K562 (cell line): ENCODE results near the gene NAA10. TPM values are rescaled to one million over a fixed set of nuclear protein-coding genes. Genes with fewer than 3 reads are reported as not detected.
A peak's percentile ranks its signal among the peaks of the same experiment; 100 is the strongest.

Experiments
- ATAC-seq: fragments of 200-7000 bp; cut with Tn5 transposase; 3 replicates; pipeline ENCODE4 v1.9.1; 2020; ENCODE audit warnings: moderate library complexity
- BruUV-seq: library from RNA; stranded (reverse); fragments of 400-500 nt; replicated peaks from 2 replicates; lab custom pipeline; 2021; lab: Mats Ljungman, UMichigan
- CTCF ChIA-PET: fragments of 300-600 bp; formaldehyde crosslinking; extraction: SDS; loops from one replicate; lab custom pipeline; 2021; ENCODE audit warnings: low intra/inter-chr PET ratio; lab: Yijun Ruan, JAX
- POLR2A ChIA-PET: fragments of 300-600, 350-650 bp; sonication (Branson Sonifier 250); formaldehyde crosslinking; extraction: SDS; loops from one replicate; lab custom pipeline; 2021; ENCODE audit warnings: antibody characterized with exemption, inconsistent platforms; lab: Yijun Ruan, JAX
- DNase-seq, 4 experiments: peaks; one replicate each; pipeline versions ENCODE4 v3.0.0 to v3.0.0-alpha.2; 2011 to 2018; ENCODE audit warnings: low spot score in 3 of 4, mixed read lengths in 3 of 4; ENCODE audit errors: extremely low read depth in 1 of 4
- FAIRE-seq: peaks from 2 replicates; lab custom pipeline; 2011; peaks lifted over from hg19 to GRCh38; lab: Jason Lieb, UNC
- H2AFZ ChIP-seq: 2 replicates; pipeline ENCODE4 v1.6.0; 2011; ENCODE audit warnings: low read depth, low read length, control low read depth, inconsistent platforms
- H3K27ac ChIP-seq: fragments of 200-600 bp; 3 replicates; pipeline ENCODE4 v1.8.0; 2011; ENCODE audit warnings: low read depth, mild to moderate bottlenecking, control low read depth, inconsistent platforms, low read length, moderate library complexity, mixed read lengths; ENCODE audit errors: extremely low read depth
- H3K27me3 ChIP-seq, 2 experiments: fragments of 300-600 bp in 1 of 2; 2 replicates in 1 of 2; 3 replicates in 1 of 2; pipeline versions ENCODE4 v1.6.0 to v1.8.0; 2011; ENCODE audit warnings: inconsistent platforms in 2 of 2, low read length in 2 of 2, mild to moderate bottlenecking in 1 of 2, mixed read lengths in 1 of 2, moderate library complexity in 1 of 2; ENCODE audit not compliant: control insufficient read depth in 2 of 2, insufficient read depth in 2 of 2
- H3K36me3 ChIP-seq: fragments of 300-600 bp; 3 replicates; pipeline ENCODE4 v1.8.0; 2011; ENCODE audit warnings: mild to moderate bottlenecking, low read length, inconsistent platforms; ENCODE audit not compliant: control insufficient read depth, insufficient read depth
- H3K4me1 ChIP-seq, 2 experiments: fragments of 200-600 bp in 1 of 2; replicated peaks in 1 of 2; 2 replicates in 1 of 2; 3 replicates in 1 of 2; pipeline versions ENCODE4 v1.5.1 to v1.8.0; 2011; ENCODE audit warnings: inconsistent platforms in 2 of 2, low read length in 2 of 2, mild to moderate bottlenecking in 1 of 2, mixed read lengths in 1 of 2, moderate library complexity in 1 of 2; ENCODE audit not compliant: control insufficient read depth in 2 of 2, insufficient read depth in 2 of 2
- H3K4me2 ChIP-seq: 2 replicates; pipeline ENCODE4 v1.6.1; 2011; ENCODE audit warnings: low read length, control low read depth, inconsistent platforms, mixed read lengths; ENCODE audit not compliant: insufficient read depth
- H3K4me3 ChIP-seq: fragments of 200-600 bp; sonication (generic), shearing (Covaris generic); 2 replicates; pipeline ENCODE4 v1.5.1; 2016; ENCODE audit warnings: control low read depth, inconsistent platforms
- H3K79me2 ChIP-seq: fragments of 200-600 bp; 3 replicates; pipeline ENCODE4 v1.8.0; 2011; ENCODE audit warnings: low read length, inconsistent platforms; ENCODE audit not compliant: control insufficient read depth, insufficient read depth
- H3K9ac ChIP-seq, 2 experiments: 2 replicates each; pipeline versions ENCODE4 v1.6.0 to v1.6.1; 2011; ENCODE audit warnings: low read depth in 2 of 2, low read length in 2 of 2, control low read depth in 1 of 2, inconsistent platforms in 1 of 2, mild to moderate bottlenecking in 1 of 2, mixed read lengths in 1 of 2; ENCODE audit not compliant: insufficient read depth in 1 of 2
- H3K9me1 ChIP-seq: one replicate; pipeline ENCODE4 v1.6.0; 2011; ENCODE audit warnings: inconsistent platforms, mild to moderate bottlenecking, low read length, moderate library complexity; ENCODE audit not compliant: control insufficient read depth, insufficient read depth
- H3K9me3 ChIP-seq: replicated peaks from 2 replicates; pipeline ENCODE4 v1.5.1; 2011; ENCODE audit warnings: low read depth, low read length, inconsistent platforms; ENCODE audit not compliant: control insufficient read depth, insufficient read depth
- H4K20me1 ChIP-seq: replicated peaks from 2 replicates; pipeline ENCODE4 v1.6.1; 2011; ENCODE audit warnings: low read length, inconsistent platforms, mixed read lengths; ENCODE audit not compliant: control insufficient read depth, insufficient read depth
- HNRNPL ChIP-seq: fragments of 200-400 bp; formaldehyde crosslinking; IDR thresholded peaks from 2 replicates; pipeline ENCODE4 v1.6.1; 2017; ENCODE audit warnings: low read depth, mild to moderate bottlenecking, low read length
- HSF4 ChIP-seq: fragments of 250-450 bp; sonication (Bioruptor Pico); IDR thresholded peaks from 2 replicates; pipeline ENCODE4 v2.1.2; 2022; ENCODE audit warnings: mild to moderate bottlenecking, moderate library complexity, borderline replicate concordance
- IFI16 ChIP-seq: fragments of 250-450 bp; sonication (Bioruptor Pico); IDR thresholded peaks from 2 replicates; pipeline ENCODE4 v2.1.2; 2022; ENCODE audit warnings: mild to moderate bottlenecking, inconsistent platforms
- KHSRP ChIP-seq: fragments of 450-650 bp; IDR thresholded peaks from 2 replicates; pipeline ENCODE4 v1.6.1; 2017
- POLR2G ChIP-seq: fragments of 200-400 bp; formaldehyde crosslinking; IDR thresholded peaks from 2 replicates; pipeline ENCODE4 v1.6.1; 2017; ENCODE audit warnings: low read depth, mild to moderate bottlenecking, antibody characterized with exemption, low read length, moderate library complexity
- RBFOX2 ChIP-seq: fragments of 200-400 bp; formaldehyde crosslinking; IDR thresholded peaks from 2 replicates; pipeline ENCODE4 v1.6.1; 2017; ENCODE audit warnings: low read depth, mild to moderate bottlenecking, low read length, moderate library complexity
- SMARCB1 ChIP-seq: IDR thresholded peaks from 2 replicates; pipeline ENCODE4 v1.6.1; 2011; ENCODE audit warnings: improper control_type of control experiment, low read depth; ENCODE audit not compliant: insufficient read length
- WGBS: fragments of 100-300 bp; shearing (Covaris generic); methylation state at CpG from one replicate; pipeline ENCODE4 v1.1.6; 2016; ENCODE audit warnings: low coverage, mixed read lengths; ENCODE audit not compliant: insufficient coverage; ENCODE audit errors: missing lambda C conversion rate; 5-methylcytosine and 5-hydroxymethylcytosine counted together
- in situ Hi-C: fragments of 300-500 bp; cut with MboI; formaldehyde crosslinking; loops from 4 replicates; pipeline ENCODE4 v1.15.0; 2018; ENCODE audit warnings: inconsistent platforms, mixed read lengths
- intact Hi-C: fragments of 100-400 bp; cut with micrococcal nuclease; formaldehyde crosslinking; loops from 2 replicates; pipeline ENCODE4 v1.14.2; 2022
- polyA plus RNA-seq, 8 experiments: library from polyadenylated mRNA; depleted of rRNA in 4 of 8; stranded (reverse) in 5 of 8; unstranded in 3 of 8; fragments of >200 nt; fragmentation: Nextera tagmentation in 2 of 8; fragmentation: Illumina TruSeq in 1 of 8; extraction: Ambion mirVana in 2 of 8; extraction: Trizol in 1 of 8; gene quantifications; 2 replicates each; pipeline versions ENCODE4 v1.2.1 to v1.2.3, GENCODE V29; 2011 to 2014; ENCODE audit warnings: inconsistent platforms in 1 of 8, missing spikeins in 1 of 8
- total RNA-seq, 7 experiments: library from RNA; depleted of rRNA in 6 of 7; stranded (reverse); fragments of >200 nt in 6 of 7; fragmentation: Illumina TruSeq in 2 of 7; extraction: Trizol in 2 of 7; gene quantifications; 2 replicates each; pipeline versions ENCODE4 v1.2.1 to v1.2.3, GENCODE V29; 2011 to 2021; ENCODE audit warnings: low replicate concordance in 1 of 7
- TF ChIP-seq, protein P1 (sequence below): sonication (generic); formaldehyde crosslinking; IDR thresholded peaks from 2 replicates; pipeline ENCODE4 v1.8.1; 2022; ENCODE audit warnings: missing genetic modification reagents
- TF ChIP-seq, protein P2 (sequence below), 2 experiments: fragments of 450-650 bp; IDR thresholded peaks; 2 replicates each; pipeline ENCODE4 v1.6.1; 2016; ENCODE audit warnings: mild to moderate bottlenecking in 2 of 2, borderline replicate concordance in 1 of 2, low read depth in 1 of 2, moderate library complexity in 1 of 2
- TF ChIP-seq, protein P3 (sequence below): IDR thresholded peaks from 2 replicates; pipeline ENCODE4 v1.6.1; 2011; ENCODE audit not compliant: insufficient read length; ENCODE audit errors: extremely low read depth

NAA10 gene
- total and polyA plus RNA-seq, 9 of the 15 experiments (the other 6 are each of a cell fraction or from before 2014, with no cell fraction given), result 11.1 to 250 (median 134) TPM

DNA sequence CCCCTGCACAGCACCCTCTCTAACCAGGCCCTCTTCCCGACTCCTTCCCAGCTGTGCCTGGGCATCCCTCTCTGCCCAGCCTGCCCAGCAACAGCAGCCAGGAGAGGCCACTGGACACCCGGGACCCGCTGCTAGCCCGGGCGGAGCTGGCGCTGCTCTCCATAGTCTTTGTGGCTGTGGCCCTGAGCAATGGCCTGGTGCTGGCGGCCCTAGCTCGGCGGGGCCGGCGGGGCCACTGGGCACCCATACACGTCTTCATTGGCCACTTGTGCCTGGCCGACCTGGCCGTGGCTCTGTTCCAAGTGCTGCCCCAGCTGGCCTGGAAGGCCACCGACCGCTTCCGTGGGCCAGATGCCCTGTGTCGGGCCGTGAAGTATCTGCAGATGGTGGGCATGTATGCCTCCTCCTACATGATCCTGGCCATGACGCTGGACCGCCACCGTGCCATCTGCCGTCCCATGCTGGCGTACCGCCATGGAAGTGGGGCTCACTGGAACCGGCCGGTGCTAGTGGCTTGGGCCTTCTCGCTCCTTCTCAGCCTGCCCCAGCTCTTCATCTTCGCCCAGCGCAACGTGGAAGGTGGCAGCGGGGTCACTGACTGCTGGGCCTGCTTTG lies 29.2 kb downstream of the NAA10 start:
- in situ Hi-C loops (no loop called here), intact Hi-C loops (no loop called here)
- no peak for ATAC-seq
- H3K36me3 ChIP-seq, result peaks cover 8% of the 10 kb centered on the region; the same call in 1 of the 3 replicates
- peaks cover 5% of the 10 kb centered on the region; the same call in 1 of the 2 replicates for H4K20me1 ChIP-seq
- POLR2A ChIA-PET, result interaction anchor here (0.6 kb wide), 1 partner anchor 20 kb away, joined by 3 read pairs; no protein-coding TSS in a partner anchor
- H3K27ac ChIP-seq, result no peak overlapping the region
- no peak for DNase-seq
- H2AFZ ChIP-seq, result no peak overlapping the region
- WGBS, result 72% methylated on average over 17 of the region's 32 CpGs
- no TSS peak for BruUV-seq
- H3K4me1 ChIP-seq, result peaks cover 15 to 85% of the 10 kb centered on the region in 2 experiments
- no peak overlapping the region for H3K9ac ChIP-seq
- no peak for FAIRE-seq
- no peaks in the 10 kb centered on the region for H3K9me3 ChIP-seq
- CTCF ChIA-PET, result no interaction called here
- no peak overlapping the region for H3K4me2 ChIP-seq
- H3K9me1 ChIP-seq, result no peaks in the 10 kb centered on the region
- H3K79me2 ChIP-seq, result no peaks in the 10 kb centered on the region
- H3K4me3 ChIP-seq, result no peak overlapping the region
- no peaks in the 10 kb centered on the region; a peak in 1 of 5 replicates for H3K27me3 ChIP-seq
- TF ChIP-seq, protein P1, sequence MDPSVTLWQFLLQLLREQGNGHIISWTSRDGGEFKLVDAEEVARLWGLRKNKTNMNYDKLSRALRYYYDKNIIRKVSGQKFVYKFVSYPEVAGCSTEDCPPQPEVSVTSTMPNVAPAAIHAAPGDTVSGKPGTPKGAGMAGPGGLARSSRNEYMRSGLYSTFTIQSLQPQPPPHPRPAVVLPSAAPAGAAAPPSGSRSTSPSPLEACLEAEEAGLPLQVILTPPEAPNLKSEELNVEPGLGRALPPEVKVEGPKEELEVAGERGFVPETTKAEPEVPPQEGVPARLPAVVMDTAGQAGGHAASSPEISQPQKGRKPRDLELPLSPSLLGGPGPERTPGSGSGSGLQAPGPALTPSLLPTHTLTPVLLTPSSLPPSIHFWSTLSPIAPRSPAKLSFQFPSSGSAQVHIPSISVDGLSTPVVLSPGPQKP, result no peak
- TF ChIP-seq IFI16 (no peak), SMARCB1 (no peak), HNRNPL (0 out of 2 replicates have a peak, but pooled peaks have one; percentile 47), RBFOX2 (0 out of 2 replicates have a peak, but pooled peaks have one; percentile 27), POLR2G (peak; percentile 59), HSF4 (CRISPR knock-in tag) (no peak), KHSRP (no peak)
- TF ChIP-seq, protein P2, sequence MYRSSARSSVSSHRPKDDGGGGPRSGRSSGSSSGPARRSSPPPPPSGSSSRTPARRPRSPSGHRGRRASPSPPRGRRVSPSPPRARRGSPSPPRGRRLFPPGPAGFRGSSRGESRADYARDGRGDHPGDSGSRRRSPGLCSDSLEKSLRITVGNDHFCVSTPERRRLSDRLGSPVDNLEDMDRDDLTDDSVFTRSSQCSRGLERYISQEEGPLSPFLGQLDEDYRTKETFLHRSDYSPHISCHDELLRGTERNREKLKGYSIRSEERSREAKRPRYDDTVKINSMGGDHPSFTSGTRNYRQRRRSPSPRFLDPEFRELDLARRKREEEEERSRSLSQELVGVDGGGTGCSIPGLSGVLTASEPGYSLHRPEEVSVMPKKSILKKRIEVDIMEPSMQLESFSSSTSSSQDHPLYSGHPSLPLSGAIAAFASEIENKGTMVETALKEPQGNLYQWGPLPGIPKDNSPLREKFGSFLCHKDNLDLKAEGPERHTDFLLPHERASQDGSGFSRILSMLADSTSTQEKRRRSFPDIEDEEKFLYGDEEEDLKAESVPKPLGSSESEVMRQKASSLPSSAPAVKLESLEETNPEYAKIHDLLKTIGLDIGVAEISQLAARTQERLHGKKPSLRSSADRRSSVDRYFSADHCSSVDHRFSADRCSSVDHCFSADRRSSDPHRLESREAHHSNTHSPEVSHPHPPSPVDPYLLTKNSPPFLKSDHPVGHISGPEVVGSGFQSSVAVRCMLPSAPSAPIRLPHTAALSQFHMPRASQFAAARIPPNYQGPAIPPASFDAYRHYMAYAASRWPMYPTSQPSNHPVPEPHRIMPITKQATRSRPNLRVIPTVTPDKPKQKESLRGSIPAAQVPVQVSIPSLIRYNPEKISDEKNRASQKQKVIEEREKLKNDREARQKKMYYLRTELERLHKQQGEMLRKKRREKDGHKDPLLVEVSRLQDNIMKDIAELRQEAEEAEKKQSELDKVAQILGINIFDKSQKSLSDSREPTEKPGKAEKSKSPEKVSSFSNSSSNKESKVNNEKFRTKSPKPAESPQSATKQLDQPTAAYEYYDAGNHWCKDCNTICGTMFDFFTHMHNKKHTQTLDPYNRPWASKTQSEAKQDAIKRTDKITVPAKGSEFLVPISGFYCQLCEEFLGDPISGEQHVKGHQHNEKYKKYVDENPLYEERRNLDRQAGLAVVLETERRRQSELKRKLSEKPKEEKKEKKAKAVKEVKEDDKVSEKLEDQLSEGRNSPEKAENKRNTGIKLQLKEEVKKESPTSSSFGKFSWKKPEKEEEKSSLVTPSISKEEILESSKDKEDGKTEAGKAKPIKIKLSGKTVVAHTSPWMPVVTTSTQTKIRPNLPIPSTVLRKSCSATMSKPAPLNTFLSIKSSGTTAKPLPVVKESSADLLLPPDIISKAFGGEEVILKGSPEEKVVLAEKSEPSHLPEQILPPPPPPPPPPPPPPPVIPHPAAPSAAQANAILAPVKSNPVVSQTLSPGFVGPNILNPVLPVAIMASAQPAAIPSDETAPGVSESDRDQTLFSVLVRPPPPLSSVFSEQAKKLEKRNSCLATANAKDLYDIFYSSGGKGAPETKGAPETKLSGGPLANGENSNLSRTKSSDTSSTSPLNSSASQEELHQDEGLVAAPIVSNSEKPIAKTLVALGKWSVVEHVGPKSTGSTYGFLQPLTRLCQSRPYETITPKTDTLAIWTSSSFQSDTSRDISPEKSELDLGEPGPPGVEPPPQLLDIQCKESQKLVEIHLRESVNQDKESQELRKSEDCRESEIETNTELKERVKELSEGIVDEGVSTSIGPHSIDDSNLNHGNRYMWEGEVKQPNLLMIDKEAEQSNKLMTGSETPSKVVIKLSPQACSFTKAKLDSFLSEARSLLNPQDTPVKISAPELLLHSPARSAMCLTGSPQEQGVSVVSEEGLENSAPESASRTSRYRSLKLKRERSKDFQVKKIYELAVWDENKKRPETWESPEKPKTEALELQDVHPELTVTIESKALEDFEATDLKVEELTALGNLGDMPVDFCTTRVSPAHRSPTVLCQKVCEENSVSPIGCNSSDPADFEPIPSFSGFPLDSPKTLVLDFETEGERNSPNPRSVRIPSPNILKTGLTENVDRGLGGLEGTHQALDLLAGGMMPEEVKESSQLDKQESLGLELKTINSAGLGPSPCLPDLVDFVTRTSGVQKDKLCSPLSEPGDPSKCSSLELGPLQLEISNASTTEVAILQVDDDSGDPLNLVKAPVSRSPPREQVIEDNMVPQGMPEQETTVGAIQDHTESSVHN (IDR thresholded peaks at IDR 0.05; ENCODE audit: borderline replicate concordance in 1 of 2, low read depth in 1 of 2), result no peak
- TF ChIP-seq, protein P3, sequence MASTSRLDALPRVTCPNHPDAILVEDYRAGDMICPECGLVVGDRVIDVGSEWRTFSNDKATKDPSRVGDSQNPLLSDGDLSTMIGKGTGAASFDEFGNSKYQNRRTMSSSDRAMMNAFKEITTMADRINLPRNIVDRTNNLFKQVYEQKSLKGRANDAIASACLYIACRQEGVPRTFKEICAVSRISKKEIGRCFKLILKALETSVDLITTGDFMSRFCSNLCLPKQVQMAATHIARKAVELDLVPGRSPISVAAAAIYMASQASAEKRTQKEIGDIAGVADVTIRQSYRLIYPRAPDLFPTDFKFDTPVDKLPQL, result no peak
